HG03196 (cell line): ENCODE results near the gene SNRPA.
"Not testable (repeated sequence)": the region's sequence is repeated elsewhere in the genome, so short reads cannot be mapped to it uniquely, and the experiment has no call there.

ENCODE experiments used
- ATAC-seq: cut with Tn5 transposase; IDR thresholded peaks from one replicate; pipeline ENCODE4 v1.9.1; 2021; ENCODE audit not compliant: unreplicated experiment

SNRPA gene

DNA sequence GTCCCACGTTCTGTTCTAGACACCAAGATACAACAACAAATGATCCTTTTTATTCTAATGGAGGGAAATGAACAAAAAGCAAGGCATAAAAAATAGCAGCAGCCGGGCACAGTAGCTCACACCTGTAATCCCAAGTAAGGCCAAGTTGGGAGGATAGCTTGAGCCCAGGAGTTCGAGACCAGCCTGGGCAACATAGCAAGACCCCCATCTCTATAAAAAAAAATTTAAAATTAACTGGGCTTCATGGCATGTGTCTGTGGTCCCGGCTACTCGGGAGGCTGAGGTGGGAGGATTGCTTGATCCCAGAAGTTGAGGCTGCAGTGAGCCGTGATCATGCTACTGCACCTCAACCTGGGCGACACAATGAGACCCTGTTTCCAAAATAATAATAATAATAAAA lies 25.4 kb downstream of the SNRPA start:
- no peak for ATAC-seq

DNA sequence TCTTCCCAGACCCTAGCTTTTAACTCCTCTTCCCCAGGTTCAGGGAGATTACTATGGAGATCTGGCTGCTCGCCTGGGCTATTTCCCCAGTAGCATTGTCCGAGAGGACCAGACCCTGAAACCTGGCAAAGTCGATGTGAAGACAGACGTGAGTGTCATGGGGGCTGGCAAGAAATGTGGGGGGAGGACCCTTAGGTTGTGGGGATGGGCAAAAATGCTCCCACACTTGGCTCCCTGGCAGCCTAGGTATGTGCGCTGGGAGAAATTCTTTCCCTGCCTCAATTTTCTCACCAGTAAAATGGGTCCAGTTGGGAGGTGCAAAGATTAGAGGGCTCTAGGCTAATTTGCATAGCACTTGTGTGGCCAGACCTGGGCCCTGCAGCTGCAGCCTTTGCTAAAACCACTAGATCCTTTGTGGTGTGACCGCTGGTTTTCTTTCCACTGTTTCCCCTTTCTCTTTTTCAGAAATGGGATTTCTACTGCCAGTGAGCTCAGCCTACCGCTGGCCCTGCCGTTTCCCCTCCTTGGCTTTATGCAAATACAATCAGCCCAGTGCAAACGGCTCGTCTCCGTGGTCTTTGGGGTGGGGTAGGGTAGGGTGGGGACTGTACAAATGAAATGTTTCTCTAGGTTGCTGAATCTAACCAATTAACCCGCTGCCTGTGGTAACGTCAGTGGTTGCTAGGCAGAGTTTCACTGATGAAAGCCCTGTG lies 26.1 kb downstream of the SNRPA start:
- ATAC-seq, result peak; percentile 60

DNA sequence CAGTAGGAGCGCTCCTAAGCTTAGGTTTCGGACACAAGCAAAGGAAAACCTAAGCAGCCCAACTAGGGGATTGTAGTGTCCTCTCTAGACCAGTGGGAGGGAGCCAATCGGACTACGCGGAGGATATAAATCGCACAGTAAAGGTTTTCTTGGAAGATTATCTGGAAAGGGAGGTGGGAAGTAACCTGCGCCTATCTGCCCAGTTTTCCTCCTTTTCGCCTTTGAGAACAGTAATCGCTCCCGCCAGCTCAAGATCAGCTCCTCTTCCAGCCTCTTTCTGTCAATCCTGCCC lies 26.6 kb downstream of the SNRPA start:
- ATAC-seq, result no peak

- ATAC-seq, result peak; percentile 67
These were observed 27.1 kb downstream of the SNRPA start, which contains the start of gene RAB4B for GRCh38 chr19:40777937-40778705. Gene RAB4B (plus strand): TSS chr19:40778247. CDS start chr19:40778376, 129 bp downstream.

DNA sequence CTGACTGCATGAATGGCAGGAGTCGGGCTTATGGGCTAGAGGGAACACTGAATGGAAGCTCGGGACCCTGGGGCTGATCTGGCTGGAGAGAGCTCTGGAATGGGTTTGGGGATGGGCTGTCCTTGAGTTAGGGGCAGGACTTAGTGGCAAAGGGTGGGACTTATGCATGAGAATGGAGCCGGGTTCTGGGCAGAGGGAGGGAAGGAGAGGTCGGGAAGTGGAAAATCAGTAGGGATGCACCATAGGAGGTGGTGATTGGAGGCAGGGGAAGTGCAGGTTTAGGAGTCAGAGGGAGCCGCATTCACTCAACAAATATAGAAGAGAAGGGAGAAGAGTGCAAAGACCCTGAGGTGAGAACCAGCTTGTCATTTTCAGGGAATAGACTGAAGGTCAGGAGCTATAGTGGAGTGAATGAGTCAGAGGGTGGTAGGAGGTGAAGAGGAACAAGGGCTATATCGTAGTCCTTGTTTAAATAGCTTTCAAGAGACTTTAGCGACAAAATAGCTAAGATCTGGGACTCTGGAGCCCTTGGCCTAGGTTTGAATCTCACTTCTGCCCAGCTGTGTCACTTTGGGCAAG lies 27.8 kb downstream of the SNRPA start:
- no peak for ATAC-seq

DNA sequence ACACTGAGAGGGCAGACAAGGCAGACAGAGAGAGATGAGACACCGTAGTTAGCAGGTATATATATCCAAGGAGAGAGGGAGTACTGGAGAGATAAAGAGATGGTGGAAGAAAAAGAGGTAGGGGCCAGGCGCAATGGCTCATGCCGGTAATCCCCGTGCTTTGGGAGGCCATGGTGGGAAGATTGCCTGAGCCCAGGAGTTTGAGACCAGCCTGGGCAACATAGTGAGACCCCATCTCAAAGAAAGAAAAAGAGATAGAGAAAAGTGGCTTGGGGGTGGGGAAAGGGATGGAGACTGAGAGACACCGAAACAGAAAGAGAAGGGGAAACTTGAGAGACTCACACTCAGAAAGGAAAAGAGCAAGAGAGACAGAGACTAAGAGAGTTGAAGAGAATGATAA lies 29.6 kb downstream of the SNRPA start:
- ATAC-seq, result no peak

DNA sequence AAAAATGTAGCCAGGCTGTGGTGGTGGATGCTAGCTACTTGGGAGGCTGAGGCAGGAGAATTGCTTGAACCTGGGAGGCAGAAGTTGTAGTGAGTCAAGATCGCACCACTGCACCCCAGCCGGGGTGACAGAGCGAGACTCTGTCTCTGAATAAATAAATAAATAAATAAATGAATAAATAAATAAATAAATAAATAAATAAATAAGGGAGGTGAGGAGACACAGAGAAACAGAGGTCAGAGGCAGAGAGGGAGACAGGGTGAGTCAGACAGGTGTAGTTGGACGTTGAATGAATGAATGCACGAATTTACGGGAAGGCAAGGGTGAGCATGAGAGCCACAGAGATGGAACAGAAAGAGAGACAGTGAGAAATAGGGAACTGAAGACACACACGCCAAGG lies 30.1 kb downstream of the SNRPA start:
- no peak for ATAC-seq

GRCh38 chr19:40783711-40784110 lies 32.7 kb downstream of the SNRPA start:
- ATAC-seq, result no peak

GRCh38 chr19:40784146-40784545 lies 33.1 kb downstream of the SNRPA start:
- ATAC-seq, result not testable (repeated sequence)

GRCh38 chr19:40785526-40785925 lies 34.5 kb downstream of the SNRPA start:
- no peak for ATAC-seq

DNA sequence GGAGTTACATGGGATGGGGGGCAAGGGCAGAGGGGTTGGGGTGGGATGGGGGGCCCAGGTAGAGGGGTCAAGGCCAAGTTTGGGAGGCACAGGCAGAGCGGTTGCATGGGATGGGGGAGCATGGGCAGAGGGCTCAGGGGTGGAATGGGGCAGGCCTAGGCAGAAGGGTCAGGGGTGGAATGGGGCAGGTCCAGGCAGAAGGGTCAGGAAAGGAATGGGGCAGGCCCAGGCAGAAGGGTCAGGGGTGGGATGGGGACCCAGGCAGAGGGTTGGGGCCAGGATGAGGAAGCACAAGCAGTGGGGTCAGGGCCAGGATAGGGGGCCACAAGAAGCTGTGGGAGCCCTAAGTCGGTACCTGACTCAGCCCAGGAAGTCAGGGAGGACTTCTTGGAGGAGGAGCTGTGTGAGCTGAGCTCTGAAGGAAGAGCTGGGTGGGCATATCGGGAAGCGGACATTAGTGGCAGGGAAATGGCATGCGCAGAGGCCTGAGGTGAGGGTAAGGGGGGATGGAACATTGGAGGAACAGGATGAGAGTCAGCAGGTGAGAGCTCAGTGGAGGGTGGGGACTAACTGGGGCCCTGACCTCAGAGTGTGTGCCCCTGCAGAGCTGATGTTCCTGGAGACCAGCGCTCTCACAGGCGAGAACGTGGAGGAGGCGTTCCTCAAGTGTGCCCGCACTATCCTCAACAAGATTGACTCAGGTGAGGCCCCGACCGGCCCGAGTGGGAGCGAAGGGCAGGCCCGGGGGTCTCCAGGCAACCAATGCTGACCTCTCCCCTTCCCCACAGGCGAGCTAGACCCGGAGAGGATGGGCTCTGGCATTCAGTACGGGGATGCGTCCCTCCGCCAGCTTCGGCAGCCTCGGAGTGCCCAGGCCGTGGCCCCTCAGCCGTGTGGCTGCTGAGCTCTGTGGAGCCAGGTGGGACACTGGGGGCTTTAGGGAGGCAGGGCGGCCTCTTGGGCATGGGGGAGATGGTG lies 35.3 kb downstream of the SNRPA start:
- no peak for ATAC-seq

DNA sequence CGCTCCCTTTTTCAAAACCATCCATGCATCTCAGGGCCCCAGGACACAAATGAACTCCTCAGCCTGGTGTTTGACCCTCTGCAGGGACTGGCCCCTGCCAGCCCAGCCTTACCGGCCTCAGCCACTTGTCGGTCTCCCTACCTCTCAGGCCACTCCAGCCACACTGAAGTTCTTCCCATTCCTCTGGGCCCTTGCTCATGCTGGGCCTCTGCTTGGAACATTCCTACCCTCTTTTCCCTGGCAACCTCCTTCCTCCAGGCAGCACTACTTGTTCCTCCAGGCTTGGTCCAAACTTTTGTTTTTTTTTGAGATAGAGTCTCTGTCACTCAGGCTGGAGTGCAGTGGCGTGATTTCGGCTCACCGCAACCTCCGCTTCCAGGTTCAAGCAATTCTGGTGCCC lies 40.3 kb downstream of the SNRPA start:
- no peak for ATAC-seq

DNA sequence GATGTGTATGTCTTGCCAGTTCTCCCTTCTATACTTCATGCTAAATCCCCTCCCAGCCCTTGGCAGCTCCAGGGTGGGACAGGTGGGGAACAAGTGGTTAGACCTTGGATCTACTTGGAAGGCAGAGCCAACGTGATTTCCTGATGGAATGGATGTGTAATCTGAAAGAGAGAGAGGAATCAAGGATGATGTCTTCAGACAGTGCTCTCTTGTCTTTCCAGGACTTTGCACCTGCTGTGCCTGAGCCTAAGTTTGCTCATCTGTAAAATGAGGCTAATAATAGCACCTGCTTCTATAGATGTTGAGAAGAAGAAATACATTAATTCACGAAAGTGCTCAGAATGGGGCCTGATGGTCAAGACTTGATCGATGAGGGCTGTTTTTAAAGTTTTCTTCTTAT lies 41.0 kb downstream of the SNRPA start:
- ATAC-seq, result no peak

DNA sequence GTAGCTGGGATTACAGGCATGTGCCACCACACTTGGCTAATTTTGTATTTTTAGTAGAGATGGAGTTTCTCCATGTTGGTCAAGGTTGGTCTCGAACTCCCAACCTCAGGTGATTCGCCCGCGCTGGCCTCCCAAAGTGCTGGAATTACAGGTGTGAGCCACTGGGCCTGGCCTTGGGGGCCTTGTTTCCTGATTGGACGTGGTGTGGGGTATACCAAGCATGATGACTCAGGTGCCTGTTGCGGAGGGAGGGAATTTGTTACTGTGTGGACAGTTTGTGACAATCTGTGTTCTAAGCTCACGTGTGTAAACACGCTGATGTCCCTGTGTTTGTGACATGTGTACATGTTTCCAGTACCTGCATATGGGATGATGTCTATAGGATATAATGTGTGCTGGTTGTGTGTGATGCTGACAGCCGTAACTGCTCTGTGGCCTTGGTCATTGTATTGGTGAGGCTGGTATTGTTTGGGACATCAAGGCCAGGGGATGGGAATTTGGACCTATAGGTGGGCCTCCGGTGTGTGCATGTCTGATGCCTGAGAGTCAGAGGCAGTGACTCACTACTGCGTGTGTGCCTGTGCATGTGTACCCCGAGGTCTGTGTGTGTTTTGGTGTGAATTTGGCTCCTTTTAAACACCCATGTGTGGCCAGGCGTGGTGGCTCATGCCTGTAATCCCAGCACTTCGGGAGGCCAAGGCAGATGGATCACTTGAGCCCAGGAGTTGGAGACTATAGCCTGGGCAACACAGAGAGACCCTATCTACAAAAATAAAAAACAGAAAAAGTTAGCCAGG lies 46.4 kb downstream of the SNRPA start:
- no peak for ATAC-seq

GRCh38 chr19:40797963-40798682 lies 47.1 kb downstream of the SNRPA start:
- ATAC-seq, result peak; percentile 21

DNA sequence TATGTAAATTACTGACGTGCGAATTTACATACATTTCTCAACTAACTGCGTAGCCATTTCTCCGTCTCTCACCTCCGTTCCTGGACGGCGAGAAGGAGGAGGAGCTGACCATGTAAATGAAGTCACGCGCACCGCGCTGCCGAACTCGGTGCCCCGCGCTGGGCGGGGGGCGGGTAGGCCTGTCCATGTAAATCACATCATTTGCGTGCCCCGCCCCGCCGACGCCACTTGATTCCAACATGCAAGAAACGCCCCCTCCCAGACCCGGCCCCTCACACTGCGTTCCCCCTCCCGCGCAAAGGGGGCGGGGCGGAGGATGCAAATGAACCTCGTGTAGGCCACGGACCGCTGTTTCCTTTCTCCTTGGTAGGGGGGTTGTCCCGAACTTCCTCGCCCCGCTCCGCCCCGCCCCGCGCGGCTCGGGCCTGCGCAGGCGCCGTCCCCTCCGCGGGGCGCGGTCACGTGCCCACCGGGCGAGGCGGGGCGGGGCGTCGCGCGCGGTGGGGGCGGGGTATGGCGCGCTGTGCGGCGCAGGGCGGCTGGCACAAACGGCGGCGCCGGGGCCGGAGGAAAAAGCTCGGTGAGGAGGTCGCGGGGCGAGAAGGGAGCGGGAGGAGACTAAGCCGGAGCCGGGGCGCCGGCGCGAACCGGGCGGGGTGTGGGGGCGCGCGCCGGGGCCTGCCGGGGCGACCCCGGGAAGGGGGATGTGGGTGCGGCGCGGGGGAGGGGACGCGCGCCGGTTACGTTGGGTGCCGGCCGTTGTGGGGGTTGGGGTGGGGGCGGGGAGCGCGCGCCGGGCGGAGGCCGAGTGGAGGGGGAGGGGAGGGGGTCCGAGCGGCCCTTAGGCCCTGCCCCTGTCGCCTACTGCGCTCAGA lies 47.9 kb downstream of the SNRPA start, which contains the start of gene EGLN2:
EGLN2 (plus strand) TSS at position 509 of the 875 bp plus-strand sequence. CDS start 1,382 bp downstream, outside the sequence.
- ATAC-seq, result peak; percentile 70

- ATAC-seq, result no peak
These were observed 48.7 kb downstream of the SNRPA start for GRCh38 chr19:40799558-40800338.
